ENCODE data around the gene C1orf210. TPM values are rescaled to one million over a fixed set of nuclear protein-coding genes. Genes with fewer than 3 reads are reported as not detected.

The C1orf210 gene
- total and polyA plus RNA-seq, 2 of the 4 experiments (the other 2 are of a cell fraction), result not detected

- Histone ChIP-seq H3K4me2 (ENCODE audit: low read depth, low read length) (no peak overlapping the region), H3K27ac (ENCODE audit: insufficient read depth, low read length) (no peak overlapping the region), H3K23ac (ENCODE audit: low read depth, low read length) (no peak overlapping the region), H3K14ac (replicated peaks; ENCODE audit: low read depth, low read length) (no peak overlapping the region), H4K20me1 (ENCODE audit: insufficient read depth, low read length) (no peaks in the 10 kb centered on the region), H3K18ac (ENCODE audit: low read depth, low read length) (no peak overlapping the region), H2AK5ac (ENCODE audit: low read depth, low read length) (no peak overlapping the region), H3K27me3 (ENCODE audit: control insufficient read depth, insufficient read depth, low read length) (no peaks in the 10 kb centered on the region), H3K36me3 (ENCODE audit: control insufficient read depth, insufficient read depth, low read length) (no peaks in the 10 kb centered on the region), H2BK15ac (ENCODE audit: low read depth, low read length) (no peak overlapping the region), H4K5ac (ENCODE audit: low read depth, low read length) (no peak overlapping the region), H2BK20ac (ENCODE audit: low read depth, low read length) (no peak overlapping the region), H2AFZ (replicated peaks; ENCODE audit: low read length, poor library complexity) (no peak overlapping the region), H3K56ac (ENCODE audit: extremely low read depth, insufficient read depth, low read length) (no peak overlapping the region), H2AK9ac (replicated peaks; ENCODE audit: low read depth, low read length, poor library complexity) (no peak overlapping the region), H3K4ac (ENCODE audit: low read depth, low read length) (no peak overlapping the region), H4K8ac (ENCODE audit: low read depth in 2 of 2, low read length in 2 of 2) (no peak overlapping the region), H3K4me3 (ENCODE audit: insufficient read depth, low read depth, low read length) (no peak overlapping the region), H3K79me1 (ENCODE audit: low read depth in 1 of 2, low read length in 2 of 2) (no peaks in the 10 kb centered on the region), H3K9me1 (ENCODE audit: insufficient read depth, low read length) (peaks cover 5% of the 10 kb centered on the region; the same call in 1 of the 2 replicates), H3K4me1 (ENCODE audit: control insufficient read depth, insufficient read depth, low read length) (peaks cover 8% of the 10 kb centered on the region), H3K9me3 (ENCODE audit: control insufficient read depth, insufficient read depth, low read length) (peaks cover 2% of the 10 kb centered on the region), H3K9ac (ENCODE audit: low read depth, low read length) (no peak overlapping the region), H4K91ac (ENCODE audit: insufficient read depth, low read depth, low read length) (no peak overlapping the region), H2BK120ac (ENCODE audit: low read depth, low read length) (no peak overlapping the region), H2BK5ac (ENCODE audit: low read depth, low read length, poor library complexity, severe bottlenecking) (no peak overlapping the region)
- no TSS peak for BruUV-seq (replicated peaks)
- in situ Hi-C loops (cut with MboI; ENCODE audit: low sequenced_read_pairs) (no loop called here), dilution Hi-C loops (cut with HindIII; ENCODE audit: low sequenced_read_pairs, unreplicated experiment) (no loop called here), intact Hi-C loops (cut with micrococcal nuclease) (no loop called here)
- DNase-seq, result peak; percentile 22
- POLR2A ChIA-PET (ENCODE audit: unreplicated experiment), result no interaction called here
- WGBS, 2 experiments (ENCODE audit: extremely low coverage in 2 of 2, insufficient read length in 1 of 2), result no CpG with 5 or more reads among the region's 1 CpG
- CTCF ChIA-PET, result no interaction called here
- no peak for ATAC-seq (ENCODE audit: low read depth)
- TF ChIP-seq RCOR1 (IDR thresholded peaks at IDR 0.05; ENCODE audit: insufficient replicate concordance, low read length) (no peak), NFE2L2 (IDR thresholded peaks at IDR 0.05; ENCODE audit: low read depth, low read length) (no peak), ELK1 (IDR thresholded peaks at IDR 0.05; ENCODE audit: borderline replicate concordance, low read depth, low read length) (no peak), BHLHE40 (IDR thresholded peaks at IDR 0.05; ENCODE audit: low read depth, low read length) (no peak), POLR2A (IDR thresholded peaks at IDR 0.05; ENCODE audit: low read depth, low read length) (no peak), CEBPB (IDR thresholded peaks at IDR 0.05; ENCODE audit: low read depth, low read length) (no peak), MXI1 (IDR thresholded peaks at IDR 0.05; ENCODE audit: borderline replicate concordance, low read depth, low read length) (no peak), RFX5 (IDR thresholded peaks at IDR 0.05; ENCODE audit: low read depth, low read length) (no peak), USF2 (IDR thresholded peaks at IDR 0.05; ENCODE audit: low read depth, low read length) (no peak), MAZ (IDR thresholded peaks at IDR 0.05; ENCODE audit: borderline replicate concordance, low read depth, low read length) (no peak), CHD1 (IDR thresholded peaks at IDR 0.05; ENCODE audit: low read depth, low read length) (no peak), MAFK (IDR thresholded peaks at IDR 0.05; ENCODE audit: low read depth, low read length) (no peak), CTCF (conservative IDR thresholded peaks at IDR 0.05; ENCODE audit: low read depth, low read length) (no peak), SMC3 (IDR thresholded peaks at IDR 0.05; ENCODE audit: low read depth, low read length) (no peak), FOS (IDR thresholded peaks at IDR 0.05; ENCODE audit: low read depth, low read length) (no peak; the same call in 1 of the 2 replicates), RAD21 (IDR thresholded peaks at IDR 0.05; ENCODE audit: low read length) (no peak)
These were observed 42.3 kb upstream of the C1orf210 start for GRCh38 chr1:43327549-43328292.
